Measurements from ENCODE around the gene GDAP1L1.

DNA sequence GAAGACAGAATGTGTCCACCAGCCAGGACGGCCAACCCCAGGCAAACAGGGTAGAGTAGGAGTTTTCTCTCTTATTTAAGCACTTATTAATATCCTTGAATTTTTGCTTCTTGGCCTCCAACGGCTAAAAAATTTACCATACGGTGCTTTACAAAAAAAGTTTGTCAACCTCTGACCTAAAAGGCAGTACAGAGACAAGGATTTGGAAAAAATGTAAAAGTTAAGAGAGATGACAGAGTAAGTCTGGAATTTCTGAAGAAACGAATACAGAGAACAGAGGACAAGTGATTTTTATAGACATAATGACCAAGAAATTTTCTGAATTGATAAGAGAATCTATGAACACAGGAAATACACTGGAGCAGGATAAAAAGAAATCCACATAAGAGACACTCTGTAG, 46.7 kb upstream of the GDAP1L1 start:
- no peak for TF ChIP-seq POLR2A (IDR thresholded peaks at IDR 0.05)
- TF ChIP-seq, protein P1, sequence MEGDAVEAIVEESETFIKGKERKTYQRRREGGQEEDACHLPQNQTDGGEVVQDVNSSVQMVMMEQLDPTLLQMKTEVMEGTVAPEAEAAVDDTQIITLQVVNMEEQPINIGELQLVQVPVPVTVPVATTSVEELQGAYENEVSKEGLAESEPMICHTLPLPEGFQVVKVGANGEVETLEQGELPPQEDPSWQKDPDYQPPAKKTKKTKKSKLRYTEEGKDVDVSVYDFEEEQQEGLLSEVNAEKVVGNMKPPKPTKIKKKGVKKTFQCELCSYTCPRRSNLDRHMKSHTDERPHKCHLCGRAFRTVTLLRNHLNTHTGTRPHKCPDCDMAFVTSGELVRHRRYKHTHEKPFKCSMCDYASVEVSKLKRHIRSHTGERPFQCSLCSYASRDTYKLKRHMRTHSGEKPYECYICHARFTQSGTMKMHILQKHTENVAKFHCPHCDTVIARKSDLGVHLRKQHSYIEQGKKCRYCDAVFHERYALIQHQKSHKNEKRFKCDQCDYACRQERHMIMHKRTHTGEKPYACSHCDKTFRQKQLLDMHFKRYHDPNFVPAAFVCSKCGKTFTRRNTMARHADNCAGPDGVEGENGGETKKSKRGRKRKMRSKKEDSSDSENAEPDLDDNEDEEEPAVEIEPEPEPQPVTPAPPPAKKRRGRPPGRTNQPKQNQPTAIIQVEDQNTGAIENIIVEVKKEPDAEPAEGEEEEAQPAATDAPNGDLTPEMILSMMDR (IDR thresholded peaks at IDR 0.05): no peak

Data from lower leg skin (tissue), 3 donors.